ENCODE results near the gene TUB.

TUB gene

DNA sequence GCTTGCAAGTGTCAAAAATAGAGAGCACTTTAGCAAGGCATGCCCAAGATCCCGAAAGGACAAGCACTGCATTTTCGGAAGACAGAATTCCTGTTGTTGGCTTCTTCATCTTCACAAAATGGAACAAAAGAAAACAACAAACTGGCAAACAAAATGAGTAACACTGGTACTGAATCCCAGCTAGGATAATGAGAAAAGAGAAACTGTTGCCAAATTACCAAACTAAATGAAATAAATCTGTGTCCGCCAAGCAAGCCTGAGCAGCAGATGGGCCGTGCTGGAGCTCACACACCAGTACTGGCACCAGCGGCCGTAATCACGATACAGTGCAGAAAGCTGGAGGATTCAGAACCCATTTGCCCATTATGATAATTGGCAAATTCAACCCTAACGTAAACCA, 30.6 kb downstream of the TUB start:
- H3K4me1 ChIP-seq = peaks cover 4% of the 10 kb centered on the region
- H3K4me3 ChIP-seq (ENCODE audit: low read depth, low read length) = no peak overlapping the region
- no peak overlapping the region for H3K27ac ChIP-seq
- no peaks in the 10 kb centered on the region for H3K36me3 ChIP-seq (ENCODE audit: control insufficient read depth, insufficient read depth, low read length)
- no peak overlapping the region for H2AFZ ChIP-seq
- no peaks in the 10 kb centered on the region for H3K79me2 ChIP-seq
- H3K4me2 ChIP-seq (ENCODE audit: low read length) = no peak overlapping the region
- H3K9me3 ChIP-seq (ENCODE audit: control insufficient read depth, low read length) = no peaks in the 10 kb centered on the region
- TF ChIP-seq, protein P1, sequence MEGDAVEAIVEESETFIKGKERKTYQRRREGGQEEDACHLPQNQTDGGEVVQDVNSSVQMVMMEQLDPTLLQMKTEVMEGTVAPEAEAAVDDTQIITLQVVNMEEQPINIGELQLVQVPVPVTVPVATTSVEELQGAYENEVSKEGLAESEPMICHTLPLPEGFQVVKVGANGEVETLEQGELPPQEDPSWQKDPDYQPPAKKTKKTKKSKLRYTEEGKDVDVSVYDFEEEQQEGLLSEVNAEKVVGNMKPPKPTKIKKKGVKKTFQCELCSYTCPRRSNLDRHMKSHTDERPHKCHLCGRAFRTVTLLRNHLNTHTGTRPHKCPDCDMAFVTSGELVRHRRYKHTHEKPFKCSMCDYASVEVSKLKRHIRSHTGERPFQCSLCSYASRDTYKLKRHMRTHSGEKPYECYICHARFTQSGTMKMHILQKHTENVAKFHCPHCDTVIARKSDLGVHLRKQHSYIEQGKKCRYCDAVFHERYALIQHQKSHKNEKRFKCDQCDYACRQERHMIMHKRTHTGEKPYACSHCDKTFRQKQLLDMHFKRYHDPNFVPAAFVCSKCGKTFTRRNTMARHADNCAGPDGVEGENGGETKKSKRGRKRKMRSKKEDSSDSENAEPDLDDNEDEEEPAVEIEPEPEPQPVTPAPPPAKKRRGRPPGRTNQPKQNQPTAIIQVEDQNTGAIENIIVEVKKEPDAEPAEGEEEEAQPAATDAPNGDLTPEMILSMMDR (IDR thresholded peaks at IDR 0.05) = no peak
- H3K9ac ChIP-seq = no peak overlapping the region
- no peaks in the 10 kb centered on the region for H3K27me3 ChIP-seq (ENCODE audit: control insufficient read depth, insufficient read depth, low read length)

- no peaks in the 10 kb centered on the region for H3K9me3 ChIP-seq (ENCODE audit: control insufficient read depth, low read length)
- H3K9ac ChIP-seq = no peak overlapping the region
- H3K4me2 ChIP-seq (ENCODE audit: low read length) = no peak overlapping the region
- H3K4me1 ChIP-seq = no peaks in the 10 kb centered on the region
- H3K27me3 ChIP-seq (ENCODE audit: control insufficient read depth, insufficient read depth, low read length) = no peaks in the 10 kb centered on the region
- H3K4me3 ChIP-seq (ENCODE audit: low read depth, low read length) = no peak overlapping the region
- H2AFZ ChIP-seq = no peak overlapping the region
- TF ChIP-seq, protein P1 (IDR thresholded peaks at IDR 0.05) = no peak
- H3K36me3 ChIP-seq (ENCODE audit: control insufficient read depth, insufficient read depth, low read length) = no peaks in the 10 kb centered on the region
- no peak overlapping the region for H3K27ac ChIP-seq
- no peaks in the 10 kb centered on the region for H3K79me2 ChIP-seq
These were observed 41.3 kb downstream of the TUB start for GRCh38 chr11:8122173-8122764.

- no peak overlapping the region for H3K4me3 ChIP-seq (ENCODE audit: low read depth, low read length)
- no peak overlapping the region for H3K9ac ChIP-seq
- TF ChIP-seq, protein P1 (IDR thresholded peaks at IDR 0.05) = no peak
- no peak overlapping the region for H2AFZ ChIP-seq
- H3K36me3 ChIP-seq (ENCODE audit: control insufficient read depth, insufficient read depth, low read length) = no peaks in the 10 kb centered on the region
- H3K9me3 ChIP-seq (ENCODE audit: control insufficient read depth, low read length) = no peaks in the 10 kb centered on the region
- H3K4me2 ChIP-seq (ENCODE audit: low read length) = no peak overlapping the region
- H3K27ac ChIP-seq = no peak overlapping the region
- H3K4me1 ChIP-seq = no peaks in the 10 kb centered on the region
- no peaks in the 10 kb centered on the region for H3K79me2 ChIP-seq
- H3K27me3 ChIP-seq (ENCODE audit: control insufficient read depth, insufficient read depth, low read length) = no peaks in the 10 kb centered on the region
These were observed 45.8 kb downstream of the TUB start for GRCh38 chr11:8126649-8127289.

- no peak overlapping the region for H3K27ac ChIP-seq
- no peaks in the 10 kb centered on the region for H3K27me3 ChIP-seq (ENCODE audit: control insufficient read depth, insufficient read depth, low read length)
- TF ChIP-seq, protein P1 (IDR thresholded peaks at IDR 0.05) = no peak
- H3K4me2 ChIP-seq (ENCODE audit: low read length) = no peak overlapping the region
- H3K4me3 ChIP-seq (ENCODE audit: low read depth, low read length) = no peak overlapping the region
- no peak overlapping the region for H3K9ac ChIP-seq
- H3K36me3 ChIP-seq (ENCODE audit: control insufficient read depth, insufficient read depth, low read length) = no peaks in the 10 kb centered on the region
- H3K9me3 ChIP-seq (ENCODE audit: control insufficient read depth, low read length) = no peaks in the 10 kb centered on the region
- H3K4me1 ChIP-seq = no peaks in the 10 kb centered on the region
- no peak overlapping the region for H2AFZ ChIP-seq
- H3K79me2 ChIP-seq = no peaks in the 10 kb centered on the region
These were observed 46.4 kb downstream of the TUB start for GRCh38 chr11:8127447-8127846.

GRCh38 chr11:8138526-8138925, 57.5 kb downstream of the TUB start:
- Histone ChIP-seq H3K4me1 (no peaks in the 10 kb centered on the region), H3K79me2 (no peaks in the 10 kb centered on the region), H3K9me3 (ENCODE audit: control insufficient read depth, low read length) (no peaks in the 10 kb centered on the region), H2AFZ (no peak overlapping the region), H3K36me3 (ENCODE audit: control insufficient read depth, insufficient read depth, low read length) (no peaks in the 10 kb centered on the region), H3K27ac (no peak overlapping the region), H3K27me3 (ENCODE audit: control insufficient read depth, insufficient read depth, low read length) (no peaks in the 10 kb centered on the region), H3K9ac (no peak overlapping the region), H3K4me2 (ENCODE audit: low read length) (no peak overlapping the region), H3K4me3 (ENCODE audit: low read depth, low read length) (no peak overlapping the region)
- TF ChIP-seq, protein P1 (IDR thresholded peaks at IDR 0.05) = no peak

Measured in parathyroid adenoma (tissue), 2 donors.